OCI-LY7 (cell line): ENCODE data around the gene DENND5B.

Source experiments
- CTCF ChIP-seq: fragments of 200-600 bp; sonication (generic); conservative IDR thresholded peaks from 2 replicates; pipeline ENCODE4 v1.5.1; 2014; ENCODE audit warnings: mild to moderate bottlenecking, antibody characterized with exemption, low read length, moderate library complexity, mixed read lengths
- EZH2phosphoT487 ChIP-seq: fragments of 200-600 bp; sonication (generic); IDR thresholded peaks from 2 replicates; pipeline ENCODE4 v1.6.1; 2018; ENCODE audit warnings: low read depth, borderline replicate concordance, mild to moderate bottlenecking, mixed run types, antibody characterized with exemption, low read length, moderate library complexity, mixed read lengths

- TF ChIP-seq CTCF (no peak), EZH2phosphoT487 (no peak)
These were observed 72.9 kb downstream of the DENND5B start for GRCh38 chr12:31517994-31518393.
